ENCODE data around the gene CST4.

GRCh38 chr20:23649830-23650417 is 38.9 kb downstream of the CST4 start:
- TF ChIP-seq, protein P1, sequence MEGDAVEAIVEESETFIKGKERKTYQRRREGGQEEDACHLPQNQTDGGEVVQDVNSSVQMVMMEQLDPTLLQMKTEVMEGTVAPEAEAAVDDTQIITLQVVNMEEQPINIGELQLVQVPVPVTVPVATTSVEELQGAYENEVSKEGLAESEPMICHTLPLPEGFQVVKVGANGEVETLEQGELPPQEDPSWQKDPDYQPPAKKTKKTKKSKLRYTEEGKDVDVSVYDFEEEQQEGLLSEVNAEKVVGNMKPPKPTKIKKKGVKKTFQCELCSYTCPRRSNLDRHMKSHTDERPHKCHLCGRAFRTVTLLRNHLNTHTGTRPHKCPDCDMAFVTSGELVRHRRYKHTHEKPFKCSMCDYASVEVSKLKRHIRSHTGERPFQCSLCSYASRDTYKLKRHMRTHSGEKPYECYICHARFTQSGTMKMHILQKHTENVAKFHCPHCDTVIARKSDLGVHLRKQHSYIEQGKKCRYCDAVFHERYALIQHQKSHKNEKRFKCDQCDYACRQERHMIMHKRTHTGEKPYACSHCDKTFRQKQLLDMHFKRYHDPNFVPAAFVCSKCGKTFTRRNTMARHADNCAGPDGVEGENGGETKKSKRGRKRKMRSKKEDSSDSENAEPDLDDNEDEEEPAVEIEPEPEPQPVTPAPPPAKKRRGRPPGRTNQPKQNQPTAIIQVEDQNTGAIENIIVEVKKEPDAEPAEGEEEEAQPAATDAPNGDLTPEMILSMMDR (IDR thresholded peaks at IDR 0.05): no peak
- no peak for TF ChIP-seq EZH2 (IDR thresholded peaks at IDR 0.05; ENCODE audit: borderline replicate concordance, insufficient read depth, low read depth, low read length, poor library complexity, severe bottlenecking)
